NCI-H446 treated with DMSO at 0.1 percent for 48 hours (cell line): ENCODE results near the gene NRP1.
"Not testable (repeated sequence)": the region's sequence is repeated elsewhere in the genome, so short reads cannot be mapped to it uniquely, and the experiment has no call there.

Experiments
- DNase-seq: peaks from one replicate; lab custom pipeline; 2025; lab: John Stamatoyannopoulos, UW

Gene NRP1

GRCh38 chr10:33321516-33321915 lies 13.0 kb downstream of the NRP1 start:
- no peak for DNase-seq

- no peak for DNase-seq
These were observed 14.2 kb downstream of the NRP1 start for GRCh38 chr10:33320288-33320687.

GRCh38 chr10:33315891-33316290 lies 18.6 kb downstream of the NRP1 start:
- DNase-seq = no peak

GRCh38 chr10:33314811-33315561 lies 19.5 kb downstream of the NRP1 start:
- DNase-seq = no peak

- DNase-seq = no peak
These were observed 22.8 kb downstream of the NRP1 start for GRCh38 chr10:33311640-33312039.

GRCh38 chr10:33310853-33311252 lies 23.6 kb downstream of the NRP1 start:
- no peak for DNase-seq

- no peak for DNase-seq
These were observed 25.1 kb downstream of the NRP1 start for GRCh38 chr10:33309406-33309805.

GRCh38 chr10:33307835-33308234 lies 26.6 kb downstream of the NRP1 start:
- no peak for DNase-seq

GRCh38 chr10:33306701-33307519 lies 27.6 kb downstream of the NRP1 start:
- no peak for DNase-seq

GRCh38 chr10:33306126-33306525 lies 28.3 kb downstream of the NRP1 start:
- DNase-seq = no peak

- no peak for DNase-seq
These were observed 29.8 kb downstream of the NRP1 start for GRCh38 chr10:33304423-33305225.

GRCh38 chr10:33303988-33304387 lies 30.5 kb downstream of the NRP1 start:
- no peak for DNase-seq

GRCh38 chr10:33302208-33302829 lies 32.1 kb downstream of the NRP1 start:
- no peak for DNase-seq

- no peak for DNase-seq
These were observed 33.2 kb downstream of the NRP1 start for GRCh38 chr10:33301097-33301789.

GRCh38 chr10:33300544-33300943 lies 33.9 kb downstream of the NRP1 start:
- DNase-seq = not testable (repeated sequence)

- DNase-seq = no peak
These were observed 35.6 kb downstream of the NRP1 start for GRCh38 chr10:33298893-33299292.

GRCh38 chr10:33298110-33298509 lies 36.4 kb downstream of the NRP1 start:
- DNase-seq = no peak

- no peak for DNase-seq
These were observed 38.6 kb downstream of the NRP1 start for GRCh38 chr10:33295851-33296250.

GRCh38 chr10:33293531-33294170 lies 40.8 kb downstream of the NRP1 start:
- DNase-seq = no peak

GRCh38 chr10:33293076-33293475 lies 41.4 kb downstream of the NRP1 start:
- no peak for DNase-seq

- no peak for DNase-seq
These were observed 43.3 kb downstream of the NRP1 start for GRCh38 chr10:33291053-33291592.
